Lower leg skin (tissue), 3 donors: Measurements from ENCODE around the gene GRIA1.

Source experiments
- POLR2A ChIP-seq, 2 donors: fragments of 450-650 bp; IDR thresholded peaks; one replicate each; pipeline ENCODE4 v1.6.1; 2016 to 2017; ENCODE audit warnings: antibody characterized with exemption in 2 of 2, mild to moderate bottlenecking in 1 of 2, moderate library complexity in 1 of 2
- TF ChIP-seq, protein P1 (sequence below), 3 donors: fragments of 450-650 bp; IDR thresholded peaks; one replicate each; pipeline ENCODE4 v1.5.1; 2016; ENCODE audit warnings: antibody characterized with exemption in 3 of 3, mild to moderate bottlenecking in 3 of 3, moderate library complexity in 2 of 3

DNA sequence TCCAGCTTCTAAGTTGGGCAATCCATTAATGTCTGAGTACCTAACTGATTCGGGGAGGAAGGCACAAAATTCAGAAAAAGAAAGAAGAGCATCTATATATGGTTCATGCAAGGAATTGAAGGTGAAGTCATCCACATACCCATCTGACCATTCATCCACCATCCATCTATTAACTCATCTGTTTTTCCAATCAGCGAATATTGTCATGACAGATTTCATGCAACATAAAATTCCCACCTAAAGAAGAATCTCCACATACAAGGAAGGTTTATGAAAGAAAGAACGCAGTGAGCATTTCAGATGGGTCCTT lies 164.7 kb downstream of the GRIA1 start:
- TF ChIP-seq, protein P1, sequence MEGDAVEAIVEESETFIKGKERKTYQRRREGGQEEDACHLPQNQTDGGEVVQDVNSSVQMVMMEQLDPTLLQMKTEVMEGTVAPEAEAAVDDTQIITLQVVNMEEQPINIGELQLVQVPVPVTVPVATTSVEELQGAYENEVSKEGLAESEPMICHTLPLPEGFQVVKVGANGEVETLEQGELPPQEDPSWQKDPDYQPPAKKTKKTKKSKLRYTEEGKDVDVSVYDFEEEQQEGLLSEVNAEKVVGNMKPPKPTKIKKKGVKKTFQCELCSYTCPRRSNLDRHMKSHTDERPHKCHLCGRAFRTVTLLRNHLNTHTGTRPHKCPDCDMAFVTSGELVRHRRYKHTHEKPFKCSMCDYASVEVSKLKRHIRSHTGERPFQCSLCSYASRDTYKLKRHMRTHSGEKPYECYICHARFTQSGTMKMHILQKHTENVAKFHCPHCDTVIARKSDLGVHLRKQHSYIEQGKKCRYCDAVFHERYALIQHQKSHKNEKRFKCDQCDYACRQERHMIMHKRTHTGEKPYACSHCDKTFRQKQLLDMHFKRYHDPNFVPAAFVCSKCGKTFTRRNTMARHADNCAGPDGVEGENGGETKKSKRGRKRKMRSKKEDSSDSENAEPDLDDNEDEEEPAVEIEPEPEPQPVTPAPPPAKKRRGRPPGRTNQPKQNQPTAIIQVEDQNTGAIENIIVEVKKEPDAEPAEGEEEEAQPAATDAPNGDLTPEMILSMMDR (IDR thresholded peaks at IDR 0.05) = no peak
- no peak for TF ChIP-seq POLR2A (IDR thresholded peaks at IDR 0.05)
